Adrenal gland (tissue), 5 donors: ENCODE results near the gene SOX13.

Experiments used
- POLR2A ChIP-seq, 2 donors: fragments of 450-650 bp; IDR thresholded peaks; one replicate each; pipeline ENCODE4 v1.6.1; 2017; ENCODE audit warnings: antibody characterized with exemption in 2 of 2, mild to moderate bottlenecking in 2 of 2, moderate library complexity in 1 of 2
- TF ChIP-seq, protein P1 (sequence below), 6 experiments: fragments of 450-650 bp in 4 of 6; fragments of 200-600 bp in 2 of 6; sonication (generic) in 1 of 6; IDR thresholded peaks; 1 replicate in 5 of 6; 2 replicates in 1 of 6; pipeline versions ENCODE4 v1.5.1 to v1.8.0; 2016 to 2021; ENCODE audit warnings: antibody characterized with exemption in 6 of 6, mild to moderate bottlenecking in 2 of 6, moderate library complexity in 1 of 6
- donor health status: DM: no; HTN: no; CAD: no.

DNA sequence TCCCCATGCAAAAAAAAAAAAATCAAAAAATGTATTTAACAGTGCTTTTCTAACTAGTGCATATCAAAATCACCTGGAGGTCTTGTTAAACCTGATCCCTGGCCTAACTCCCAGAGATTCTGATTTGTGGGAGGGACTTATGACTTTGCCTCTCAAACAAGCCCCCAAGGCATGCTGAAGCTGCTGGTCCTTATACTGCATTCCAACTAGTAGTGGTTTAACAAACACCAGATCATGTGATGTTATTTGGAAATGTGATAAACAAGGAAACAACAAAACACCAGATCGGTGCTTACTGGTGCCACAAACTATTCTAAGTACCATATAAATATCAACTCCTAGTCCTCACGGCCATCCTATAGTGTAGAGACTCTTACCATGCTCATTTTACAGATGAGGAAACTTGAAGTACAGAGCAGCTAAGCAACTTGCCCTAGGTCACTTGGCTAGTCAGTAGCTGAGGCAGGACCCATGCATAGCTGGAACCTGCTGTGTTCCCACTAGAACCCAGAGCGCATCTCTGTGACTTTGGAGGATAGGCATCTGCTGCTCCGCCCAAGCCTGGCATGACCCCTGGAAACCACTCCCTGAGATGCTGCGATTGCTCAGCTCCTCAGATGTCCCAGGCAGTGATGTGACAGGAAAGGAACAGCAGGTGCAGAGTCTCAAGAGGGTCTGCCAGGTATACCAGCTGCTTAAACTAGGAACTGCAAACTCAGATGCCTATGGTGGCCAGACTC lies 38.1 kb downstream of the SOX13 start:
- TF ChIP-seq, protein P1, sequence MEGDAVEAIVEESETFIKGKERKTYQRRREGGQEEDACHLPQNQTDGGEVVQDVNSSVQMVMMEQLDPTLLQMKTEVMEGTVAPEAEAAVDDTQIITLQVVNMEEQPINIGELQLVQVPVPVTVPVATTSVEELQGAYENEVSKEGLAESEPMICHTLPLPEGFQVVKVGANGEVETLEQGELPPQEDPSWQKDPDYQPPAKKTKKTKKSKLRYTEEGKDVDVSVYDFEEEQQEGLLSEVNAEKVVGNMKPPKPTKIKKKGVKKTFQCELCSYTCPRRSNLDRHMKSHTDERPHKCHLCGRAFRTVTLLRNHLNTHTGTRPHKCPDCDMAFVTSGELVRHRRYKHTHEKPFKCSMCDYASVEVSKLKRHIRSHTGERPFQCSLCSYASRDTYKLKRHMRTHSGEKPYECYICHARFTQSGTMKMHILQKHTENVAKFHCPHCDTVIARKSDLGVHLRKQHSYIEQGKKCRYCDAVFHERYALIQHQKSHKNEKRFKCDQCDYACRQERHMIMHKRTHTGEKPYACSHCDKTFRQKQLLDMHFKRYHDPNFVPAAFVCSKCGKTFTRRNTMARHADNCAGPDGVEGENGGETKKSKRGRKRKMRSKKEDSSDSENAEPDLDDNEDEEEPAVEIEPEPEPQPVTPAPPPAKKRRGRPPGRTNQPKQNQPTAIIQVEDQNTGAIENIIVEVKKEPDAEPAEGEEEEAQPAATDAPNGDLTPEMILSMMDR (IDR thresholded peaks at IDR 0.05) = no peak
- no peak for TF ChIP-seq POLR2A (IDR thresholded peaks at IDR 0.05)
